ACHN (cell line): ENCODE measurements around the gene TBC1D7.
"Not testable (repeated sequence)": the region's sequence is repeated elsewhere in the genome, so short reads cannot be mapped to it uniquely, and the experiment has no call there.

ENCODE experiments used
- DNase-seq: peaks from one replicate; pipeline ENCODE4 v3.0.0-alpha.2; 2015
- in situ Hi-C: cut with HindIII; loops from 2 replicates; pipeline ENCODE4 v1.10.0; 2017; ENCODE audit warnings: low sequenced_read_pairs, low pct_ligation_motif_present, low pct_unique_long_range_greater_than_20kb

Gene TBC1D7

DNA sequence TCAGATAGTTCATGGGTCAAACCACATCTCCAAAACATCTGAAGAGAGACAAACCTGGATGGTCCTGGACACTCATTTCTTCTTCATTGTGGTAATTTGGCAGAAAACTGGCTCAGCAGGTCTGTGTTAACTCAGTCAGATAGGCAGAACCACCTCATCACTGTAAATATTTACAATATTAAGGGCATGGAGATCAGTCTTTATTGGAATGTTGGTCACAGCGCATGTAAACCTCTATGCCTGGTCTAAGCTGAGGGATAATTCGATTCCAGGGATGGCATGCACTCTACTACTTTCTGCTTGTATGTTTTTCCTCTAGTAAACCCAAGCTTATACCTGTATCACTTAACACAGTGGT is 4.0 kb upstream of the TBC1D7 start:
- no peak for DNase-seq
- in situ Hi-C loops: no loop called here

DNA sequence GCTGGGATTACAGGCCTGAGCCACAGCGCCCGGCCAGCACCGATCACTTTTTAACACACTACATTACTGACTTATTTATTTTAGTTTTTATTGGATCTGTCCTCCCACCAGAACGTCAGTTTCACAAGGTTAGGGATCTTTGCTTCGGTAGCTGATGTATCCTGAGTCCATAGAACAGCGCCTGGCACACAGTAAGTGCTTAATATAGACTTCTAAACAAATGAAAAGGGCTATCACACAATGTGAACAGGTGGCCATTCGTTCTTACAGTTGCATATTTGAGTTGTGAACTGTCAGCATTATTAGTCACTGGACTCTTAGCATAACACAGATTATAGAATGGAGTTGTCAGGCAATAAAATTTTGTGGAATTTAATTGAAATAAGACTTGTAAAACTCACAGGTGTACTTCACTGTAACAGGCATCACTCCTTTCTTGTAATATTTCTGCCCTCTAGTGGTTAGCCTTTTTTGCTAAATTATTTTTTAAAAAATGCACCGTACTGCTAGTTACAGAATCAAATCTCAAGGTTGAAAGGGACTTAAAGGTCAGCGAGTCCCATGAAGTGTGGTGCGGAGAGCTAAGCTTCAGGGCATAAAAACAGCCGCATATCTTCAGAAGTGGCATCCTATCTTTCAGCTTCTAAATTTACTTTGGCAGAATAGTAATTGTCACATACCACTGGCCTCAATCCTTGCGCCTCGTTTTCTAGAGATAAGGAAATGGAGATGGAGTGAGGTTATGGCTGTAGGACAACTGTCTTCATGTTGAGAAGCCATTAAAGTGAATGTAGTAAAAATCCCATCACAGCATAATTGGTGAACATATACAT is 3.4 kb upstream of the TBC1D7 start:
- peak; percentile 40 for DNase-seq
- in situ Hi-C loops: no loop called here

- in situ Hi-C loops: no loop called here
- no peak for DNase-seq
These were observed 492 bp upstream of the TBC1D7 start for GRCh38 chr6:13328875-13329183.

GRCh38 chr6:13327691-13328075 is 654 bp downstream of the TBC1D7 start:
- DNase-seq: no peak
- in situ Hi-C loops: no loop called here

DNA sequence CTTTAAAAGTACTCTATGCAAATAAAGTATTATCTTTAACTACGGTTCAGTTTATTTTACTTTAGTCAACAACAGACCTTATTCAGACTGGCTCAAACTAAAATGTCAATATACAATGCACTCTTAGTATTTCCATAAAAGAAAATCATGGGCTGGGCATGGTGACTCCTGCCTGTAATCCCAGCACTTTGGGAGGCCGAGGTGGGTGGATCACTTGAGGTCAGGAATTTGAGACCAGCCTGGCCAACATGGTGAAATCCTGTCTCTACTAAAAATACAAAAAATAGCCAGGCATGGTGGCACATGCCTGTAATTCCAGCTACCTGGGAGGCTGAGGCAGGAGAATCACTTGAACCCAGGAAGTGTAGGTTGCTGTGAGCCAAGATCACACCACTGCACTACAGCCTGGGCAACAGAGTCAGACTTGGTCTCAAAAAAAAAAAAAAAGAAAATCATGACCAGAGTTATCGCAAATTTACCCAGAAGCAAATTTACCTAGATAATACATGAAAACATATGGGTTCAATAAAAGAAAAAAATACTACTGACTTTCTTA is 2.2 kb downstream of the TBC1D7 start:
- in situ Hi-C loops, DNase-seq: not testable (repeated sequence)

DNA sequence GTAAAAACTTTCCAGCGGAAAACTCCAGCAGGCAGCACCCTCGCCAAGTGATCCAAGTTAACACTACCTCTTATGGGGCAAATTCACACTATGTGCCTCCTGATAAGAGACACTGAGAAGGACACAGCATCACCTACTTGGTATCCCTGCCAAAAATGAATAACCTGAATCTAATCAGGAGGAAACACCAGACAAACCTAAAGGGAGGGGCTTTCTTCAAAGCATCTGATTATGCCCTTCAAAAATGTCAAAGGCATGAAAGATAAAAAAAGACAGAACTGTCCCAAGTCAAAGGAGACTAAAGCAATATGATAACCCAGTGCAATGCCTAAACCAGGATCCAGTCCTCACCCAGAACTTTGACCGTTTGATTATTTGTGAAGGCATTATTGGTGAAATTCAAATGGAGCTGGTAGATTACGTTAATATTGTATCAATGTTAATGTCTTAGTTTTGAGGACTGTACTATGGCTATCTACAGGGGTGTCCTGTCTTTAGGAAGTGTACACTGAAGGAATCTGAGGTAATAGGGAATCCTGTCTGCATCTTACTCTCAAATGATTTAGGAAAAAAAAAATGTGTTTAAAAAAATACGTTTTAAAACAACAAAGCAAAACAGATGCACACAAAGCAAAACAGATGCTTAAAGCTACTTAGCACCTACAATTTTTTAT is 8.3 kb downstream of the TBC1D7 start:
- in situ Hi-C loops: no loop called here
- DNase-seq: no peak

DNA sequence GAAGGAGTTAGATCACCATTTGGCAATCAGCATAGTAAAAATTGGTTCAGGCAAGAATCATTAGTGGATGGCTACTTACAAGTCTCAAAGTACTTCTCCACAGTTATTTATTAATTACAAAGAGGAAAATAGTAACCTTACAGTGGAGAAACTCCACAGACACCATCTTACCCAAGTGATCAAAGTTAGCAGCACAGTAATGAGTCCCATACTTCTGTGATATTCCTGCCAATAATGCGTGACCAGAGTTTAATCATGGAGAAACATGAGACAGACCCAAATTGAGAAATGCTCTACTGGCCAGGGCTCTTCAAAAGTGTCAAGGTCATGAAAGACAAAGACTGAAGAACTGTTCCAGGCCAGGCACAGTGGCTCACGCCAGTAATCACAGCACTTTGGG is 9.5 kb downstream of the TBC1D7 start:
- in situ Hi-C loops: no loop called here
- no peak for DNase-seq

DNA sequence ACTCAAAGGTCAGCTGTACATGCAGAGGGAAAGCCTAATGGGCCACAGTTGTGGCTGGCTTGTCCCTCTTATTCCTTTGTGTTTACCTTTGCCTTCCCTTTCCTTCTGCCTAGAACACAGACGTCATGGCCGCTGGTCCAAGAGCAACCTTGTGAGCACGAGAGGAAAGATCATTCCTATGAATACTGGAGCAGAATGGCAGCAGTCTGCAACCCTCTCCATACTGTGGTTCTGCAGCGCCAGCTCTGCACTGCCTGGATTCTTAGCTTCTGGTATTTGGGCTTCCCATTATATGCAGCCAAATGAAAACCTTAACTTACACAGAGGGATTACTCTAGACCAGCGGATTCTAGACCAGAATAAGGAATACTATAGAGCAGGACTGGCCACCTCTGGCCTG is 12.4 kb downstream of the TBC1D7 start:
- no peak for DNase-seq
- in situ Hi-C loops: no loop called here

- in situ Hi-C loops: no loop called here
- DNase-seq: no peak
These were observed 13.5 kb downstream of the TBC1D7 start for GRCh38 chr6:13314806-13315205.

DNA sequence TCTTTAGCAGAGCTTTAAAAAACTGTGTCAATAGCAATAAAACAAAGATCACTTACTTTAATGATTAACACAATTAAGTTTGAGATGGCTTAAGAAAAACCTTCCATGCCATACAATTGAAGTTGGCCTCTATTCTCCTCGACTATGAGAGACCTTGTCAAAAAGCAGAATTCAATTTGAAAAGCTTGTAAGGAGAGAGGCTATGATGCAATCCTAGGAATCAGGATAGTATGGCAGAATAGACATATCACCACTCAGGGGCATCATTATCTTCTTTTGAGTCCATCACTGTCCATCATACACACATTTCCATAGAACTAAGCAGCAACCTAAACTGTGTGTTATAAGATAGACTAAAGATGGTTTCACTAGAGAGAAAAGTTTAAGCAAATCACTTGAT is 17.2 kb downstream of the TBC1D7 start:
- DNase-seq: no peak
- in situ Hi-C loops: no loop called here

DNA sequence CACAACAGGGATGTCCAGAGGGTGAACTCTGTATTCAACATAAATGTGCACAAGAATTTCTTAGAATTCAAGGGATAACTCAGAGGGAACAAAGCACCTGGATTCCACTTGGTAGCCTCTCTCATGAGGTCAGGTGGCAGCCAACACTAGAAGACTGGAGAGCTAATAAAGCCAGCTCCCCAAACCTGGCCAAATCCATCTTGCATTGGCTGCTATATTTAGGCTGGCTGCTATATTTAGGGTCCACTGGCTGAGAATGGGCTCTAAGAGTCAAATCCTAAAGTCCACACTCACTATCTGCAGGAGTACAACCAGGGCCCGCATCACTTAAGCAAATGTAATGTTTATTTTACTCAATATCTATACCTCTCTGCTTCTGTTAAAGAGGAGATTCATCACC is 20.0 kb downstream of the TBC1D7 start:
- in situ Hi-C loops: no loop called here

GRCh38 chr6:13307508-13307995 is 20.8 kb downstream of the TBC1D7 start:
- in situ Hi-C loops: no loop called here
- peak; percentile 50 for DNase-seq

More for the DNA sequence above, 20.0 kb downstream of the TBC1D7 start:
- no peak for DNase-seq

DNA sequence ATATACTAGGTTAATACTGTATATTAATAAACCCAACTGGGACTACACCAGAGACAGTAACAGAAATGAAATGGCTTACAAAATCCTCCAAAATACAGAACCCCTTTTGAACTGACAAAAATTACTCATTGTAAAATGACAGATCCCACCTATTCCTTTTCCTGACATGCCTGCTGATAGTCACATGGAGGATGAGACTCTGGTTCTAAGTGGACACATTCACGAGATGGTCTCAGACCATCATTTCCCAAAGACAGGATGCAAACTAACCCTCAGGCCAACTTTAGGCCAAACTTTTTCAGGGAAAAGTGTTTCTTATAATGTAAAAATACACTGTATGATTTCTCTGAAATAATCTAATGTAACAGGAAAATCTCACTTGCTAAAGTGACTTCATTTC is 22.5 kb downstream of the TBC1D7 start:
- in situ Hi-C loops: no loop called here
- no peak for DNase-seq

DNA sequence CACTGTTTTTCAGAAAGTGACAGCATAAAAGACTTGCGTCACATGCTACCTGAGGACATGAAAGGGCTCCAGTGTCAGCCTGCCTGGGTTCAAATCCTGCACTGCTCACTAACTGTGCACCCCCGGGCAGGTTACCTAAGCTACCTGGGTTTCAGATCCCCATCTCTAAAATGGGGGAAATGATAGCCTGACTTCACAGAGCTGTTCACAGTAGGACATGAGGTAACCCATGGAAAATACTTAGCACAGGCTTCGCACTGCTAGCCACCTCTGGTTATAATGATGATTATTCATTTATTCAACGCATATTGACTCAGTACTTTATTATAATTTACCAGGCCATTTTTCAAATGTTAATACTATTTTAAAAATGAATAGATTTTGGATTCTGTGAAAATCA is 23.0 kb downstream of the TBC1D7 start:
- in situ Hi-C loops: no loop called here
- DNase-seq: no peak

- in situ Hi-C loops: no loop called here
- DNase-seq: no peak
These were observed 23.6 kb downstream of the TBC1D7 start for GRCh38 chr6:13304580-13305260.

- in situ Hi-C loops: no loop called here
- DNase-seq: no peak
These were observed 24.2 kb downstream of the TBC1D7 start for GRCh38 chr6:13304101-13304500.

DNA sequence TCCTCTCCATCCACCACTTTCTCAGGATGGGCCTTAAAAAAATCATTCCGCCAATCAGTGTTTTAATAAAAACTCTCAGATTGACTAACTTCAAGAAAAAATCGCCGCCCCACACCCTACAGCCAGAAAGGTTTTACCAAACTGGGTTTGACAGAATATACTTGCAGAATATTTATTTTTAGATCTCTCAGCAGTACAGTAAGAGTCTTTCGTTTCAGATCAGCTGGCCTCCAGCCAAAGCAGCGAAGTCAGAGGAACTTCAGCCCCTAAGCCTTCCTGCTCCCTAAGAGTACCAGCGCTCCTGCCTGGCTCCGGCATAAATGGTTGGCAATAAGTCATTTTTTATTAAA is 24.7 kb downstream of the TBC1D7 start:
- DNase-seq: peak; percentile 46
- in situ Hi-C loops: no loop called here

- in situ Hi-C loops: no loop called here
- peak; percentile 68 for DNase-seq
These were observed 25.3 kb downstream of the TBC1D7 start for GRCh38 chr6:13302751-13303667.

DNA sequence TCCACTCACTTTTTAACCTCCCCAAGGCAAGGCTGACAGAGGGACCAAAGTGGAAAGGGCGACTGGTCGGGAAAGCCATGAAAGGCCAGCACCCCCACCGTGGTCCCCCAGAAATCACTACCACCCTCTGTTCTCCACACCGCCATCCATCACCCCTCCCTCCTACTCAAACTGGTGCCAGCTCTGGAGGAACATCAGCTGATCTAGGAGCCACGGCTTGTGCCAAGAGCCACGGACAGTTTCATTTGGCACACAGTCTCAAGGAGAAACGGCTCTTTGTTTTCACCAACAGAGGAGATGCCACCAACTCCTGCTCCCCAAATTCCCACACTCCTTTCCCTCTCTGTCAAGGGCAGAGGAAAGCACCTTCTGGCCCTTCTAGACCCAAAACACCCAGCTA is 26.0 kb downstream of the TBC1D7 start:
- DNase-seq: no peak
- in situ Hi-C loops: no loop called here
